ENCODE measurements around the gene THRSP. TPM values are rescaled to one million over a fixed set of nuclear protein-coding genes. Genes with fewer than 3 reads are reported as not detected.

THRSP gene
- total and polyA plus RNA-seq, 4 donors: 30.9 to 90.1 (median 51.1) TPM; not detected in 1

DNA sequence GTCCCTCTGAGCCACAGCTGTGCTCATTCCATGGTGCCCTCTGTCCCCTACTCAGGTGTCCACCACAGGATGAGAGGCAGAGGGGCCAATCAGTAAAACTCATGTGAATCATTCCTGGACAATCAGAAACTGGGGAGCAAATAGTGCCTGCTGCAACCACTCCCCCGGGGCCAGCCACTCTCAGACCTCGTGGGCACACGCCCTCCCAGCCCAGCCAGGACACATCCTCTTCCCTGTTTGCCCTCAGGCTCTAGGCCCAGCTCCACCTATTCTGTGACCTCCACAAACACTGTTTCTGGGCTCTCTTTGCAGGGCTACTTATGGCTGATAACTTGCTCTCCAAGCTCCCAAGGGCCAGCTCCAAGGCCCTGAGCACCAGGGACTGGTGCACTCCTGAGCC, 26.6 kb upstream of the THRSP start:
- no peak overlapping the region for H3K4me3 ChIP-seq (ENCODE audit: low read depth in 1 of 3, low read length in 3 of 3)
- TF ChIP-seq, protein P1, sequence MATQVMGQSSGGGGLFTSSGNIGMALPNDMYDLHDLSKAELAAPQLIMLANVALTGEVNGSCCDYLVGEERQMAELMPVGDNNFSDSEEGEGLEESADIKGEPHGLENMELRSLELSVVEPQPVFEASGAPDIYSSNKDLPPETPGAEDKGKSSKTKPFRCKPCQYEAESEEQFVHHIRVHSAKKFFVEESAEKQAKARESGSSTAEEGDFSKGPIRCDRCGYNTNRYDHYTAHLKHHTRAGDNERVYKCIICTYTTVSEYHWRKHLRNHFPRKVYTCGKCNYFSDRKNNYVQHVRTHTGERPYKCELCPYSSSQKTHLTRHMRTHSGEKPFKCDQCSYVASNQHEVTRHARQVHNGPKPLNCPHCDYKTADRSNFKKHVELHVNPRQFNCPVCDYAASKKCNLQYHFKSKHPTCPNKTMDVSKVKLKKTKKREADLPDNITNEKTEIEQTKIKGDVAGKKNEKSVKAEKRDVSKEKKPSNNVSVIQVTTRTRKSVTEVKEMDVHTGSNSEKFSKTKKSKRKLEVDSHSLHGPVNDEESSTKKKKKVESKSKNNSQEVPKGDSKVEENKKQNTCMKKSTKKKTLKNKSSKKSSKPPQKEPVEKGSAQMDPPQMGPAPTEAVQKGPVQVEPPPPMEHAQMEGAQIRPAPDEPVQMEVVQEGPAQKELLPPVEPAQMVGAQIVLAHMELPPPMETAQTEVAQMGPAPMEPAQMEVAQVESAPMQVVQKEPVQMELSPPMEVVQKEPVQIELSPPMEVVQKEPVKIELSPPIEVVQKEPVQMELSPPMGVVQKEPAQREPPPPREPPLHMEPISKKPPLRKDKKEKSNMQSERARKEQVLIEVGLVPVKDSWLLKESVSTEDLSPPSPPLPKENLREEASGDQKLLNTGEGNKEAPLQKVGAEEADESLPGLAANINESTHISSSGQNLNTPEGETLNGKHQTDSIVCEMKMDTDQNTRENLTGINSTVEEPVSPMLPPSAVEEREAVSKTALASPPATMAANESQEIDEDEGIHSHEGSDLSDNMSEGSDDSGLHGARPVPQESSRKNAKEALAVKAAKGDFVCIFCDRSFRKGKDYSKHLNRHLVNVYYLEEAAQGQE (IDR thresholded peaks at IDR 0.05): peak; percentile 59
- TF ChIP-seq TAF1 (conservative IDR thresholded peaks at IDR 0.05): peak; percentile 17
- peak; percentile 59 for TF ChIP-seq YY1 (IDR thresholded peaks at IDR 0.05)
- peak; percentile 74 to 78 for TF ChIP-seq HNF4A (conservative IDR thresholded peaks at IDR 0.05)
- TF ChIP-seq SP1 (IDR thresholded peaks at IDR 0.05): peak; percentile 90
- TF ChIP-seq NR2F2 (IDR thresholded peaks at IDR 0.05): no peak
- TF ChIP-seq, protein P2, sequence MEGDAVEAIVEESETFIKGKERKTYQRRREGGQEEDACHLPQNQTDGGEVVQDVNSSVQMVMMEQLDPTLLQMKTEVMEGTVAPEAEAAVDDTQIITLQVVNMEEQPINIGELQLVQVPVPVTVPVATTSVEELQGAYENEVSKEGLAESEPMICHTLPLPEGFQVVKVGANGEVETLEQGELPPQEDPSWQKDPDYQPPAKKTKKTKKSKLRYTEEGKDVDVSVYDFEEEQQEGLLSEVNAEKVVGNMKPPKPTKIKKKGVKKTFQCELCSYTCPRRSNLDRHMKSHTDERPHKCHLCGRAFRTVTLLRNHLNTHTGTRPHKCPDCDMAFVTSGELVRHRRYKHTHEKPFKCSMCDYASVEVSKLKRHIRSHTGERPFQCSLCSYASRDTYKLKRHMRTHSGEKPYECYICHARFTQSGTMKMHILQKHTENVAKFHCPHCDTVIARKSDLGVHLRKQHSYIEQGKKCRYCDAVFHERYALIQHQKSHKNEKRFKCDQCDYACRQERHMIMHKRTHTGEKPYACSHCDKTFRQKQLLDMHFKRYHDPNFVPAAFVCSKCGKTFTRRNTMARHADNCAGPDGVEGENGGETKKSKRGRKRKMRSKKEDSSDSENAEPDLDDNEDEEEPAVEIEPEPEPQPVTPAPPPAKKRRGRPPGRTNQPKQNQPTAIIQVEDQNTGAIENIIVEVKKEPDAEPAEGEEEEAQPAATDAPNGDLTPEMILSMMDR (IDR thresholded peaks at IDR 0.05; ENCODE audit: low read depth, low read length, missing input control): no peak
- peak; percentile 76 to 85 for TF ChIP-seq RXRA (IDR thresholded peaks at IDR 0.05)
- TF ChIP-seq EGR1 (IDR thresholded peaks at IDR 0.05; ENCODE audit: low read depth in 2 of 2): peak in 1 of 2 donors; percentile 42
- TF ChIP-seq HNF4G (IDR thresholded peaks at IDR 0.05): peak; percentile 60
- TF ChIP-seq RAD21 (IDR thresholded peaks at IDR 0.05): peak; percentile 16 to 23
- no peak for TF ChIP-seq FOXA1 (IDR thresholded peaks at IDR 0.05)
- TF ChIP-seq GABPA (IDR thresholded peaks at IDR 0.05 in 1 of 2, conservative IDR thresholded peaks at IDR 0.05 in 1 of 2): peak in 1 of 2 donors; percentile 51
- TF ChIP-seq FOXA2 (IDR thresholded peaks at IDR 0.05): no peak
- peak in 1 of 2 donors; percentile 20 for TF ChIP-seq JUND (IDR thresholded peaks at IDR 0.05)
- TF ChIP-seq, protein P3, sequence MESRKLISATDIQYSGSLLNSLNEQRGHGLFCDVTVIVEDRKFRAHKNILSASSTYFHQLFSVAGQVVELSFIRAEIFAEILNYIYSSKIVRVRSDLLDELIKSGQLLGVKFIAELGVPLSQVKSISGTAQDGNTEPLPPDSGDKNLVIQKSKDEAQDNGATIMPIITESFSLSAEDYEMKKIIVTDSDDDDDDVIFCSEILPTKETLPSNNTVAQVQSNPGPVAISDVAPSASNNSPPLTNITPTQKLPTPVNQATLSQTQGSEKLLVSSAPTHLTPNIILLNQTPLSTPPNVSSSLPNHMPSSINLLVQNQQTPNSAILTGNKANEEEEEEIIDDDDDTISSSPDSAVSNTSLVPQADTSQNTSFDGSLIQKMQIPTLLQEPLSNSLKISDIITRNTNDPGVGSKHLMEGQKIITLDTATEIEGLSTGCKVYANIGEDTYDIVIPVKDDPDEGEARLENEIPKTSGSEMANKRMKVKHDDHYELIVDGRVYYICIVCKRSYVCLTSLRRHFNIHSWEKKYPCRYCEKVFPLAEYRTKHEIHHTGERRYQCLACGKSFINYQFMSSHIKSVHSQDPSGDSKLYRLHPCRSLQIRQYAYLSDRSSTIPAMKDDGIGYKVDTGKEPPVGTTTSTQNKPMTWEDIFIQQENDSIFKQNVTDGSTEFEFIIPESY (IDR thresholded peaks at IDR 0.05): peak; percentile 39
- TF ChIP-seq, protein P4, sequence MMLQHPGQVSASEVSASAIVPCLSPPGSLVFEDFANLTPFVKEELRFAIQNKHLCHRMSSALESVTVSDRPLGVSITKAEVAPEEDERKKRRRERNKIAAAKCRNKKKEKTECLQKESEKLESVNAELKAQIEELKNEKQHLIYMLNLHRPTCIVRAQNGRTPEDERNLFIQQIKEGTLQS (IDR thresholded peaks at IDR 0.05): no peak
- TF ChIP-seq, protein P5, sequence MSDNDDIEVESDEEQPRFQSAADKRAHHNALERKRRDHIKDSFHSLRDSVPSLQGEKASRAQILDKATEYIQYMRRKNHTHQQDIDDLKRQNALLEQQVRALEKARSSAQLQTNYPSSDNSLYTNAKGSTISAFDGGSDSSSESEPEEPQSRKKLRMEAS (IDR thresholded peaks at IDR 0.05): no peak
- H3K9ac ChIP-seq (ENCODE audit: low read depth in 1 of 2, low read length in 2 of 2): no peak overlapping the region
- no peak for DNase-seq (ENCODE audit: low spot score)
- 27% methylated on average over 3 of the region's 3 CpGs for WGBS
- H3K36me3 ChIP-seq (ENCODE audit: control insufficient read depth in 4 of 4, insufficient read depth in 3 of 4, low read depth in 1 of 4, low read length in 3 of 4): no peaks in the 10 kb centered on the region
- peak overlapping the region; percentile 50 to 86 for H3K27ac ChIP-seq (ENCODE audit: low read depth in 1 of 2, low read length in 2 of 2)
- H3K27me3 ChIP-seq (ENCODE audit: control insufficient read depth in 4 of 4, insufficient read depth in 4 of 4, low read length in 3 of 4): no peaks in the 10 kb centered on the region
- H3K9me3 ChIP-seq (ENCODE audit: control insufficient read depth in 4 of 4, low read length in 3 of 4): no peaks in the 10 kb centered on the region
- H3K4me1 ChIP-seq (ENCODE audit: control insufficient read depth in 4 of 4, insufficient read depth in 4 of 4, low read length in 3 of 4): peaks cover 13 to 36% (median 30%) of the 10 kb centered on the region in 4 donors
